GM18505 (cell line): Measurements from ENCODE around the gene SH2D3A.
"Not testable (repeated sequence)": the region's sequence is repeated elsewhere in the genome, so short reads cannot be mapped to it uniquely, and the experiment has no call there.

Source experiments
- ATAC-seq: cut with Tn5 transposase; IDR thresholded peaks from one replicate; pipeline ENCODE4 v1.9.1; 2021; ENCODE audit not compliant: unreplicated experiment
- POLR2A ChIP-seq: IDR thresholded peaks from 4 replicates; pipeline ENCODE4 v1.6.1; 2011; ENCODE audit warnings: borderline replicate concordance; ENCODE audit not compliant: insufficient read depth, insufficient read length; ENCODE audit errors: extremely low read depth

Gene SH2D3A

DNA sequence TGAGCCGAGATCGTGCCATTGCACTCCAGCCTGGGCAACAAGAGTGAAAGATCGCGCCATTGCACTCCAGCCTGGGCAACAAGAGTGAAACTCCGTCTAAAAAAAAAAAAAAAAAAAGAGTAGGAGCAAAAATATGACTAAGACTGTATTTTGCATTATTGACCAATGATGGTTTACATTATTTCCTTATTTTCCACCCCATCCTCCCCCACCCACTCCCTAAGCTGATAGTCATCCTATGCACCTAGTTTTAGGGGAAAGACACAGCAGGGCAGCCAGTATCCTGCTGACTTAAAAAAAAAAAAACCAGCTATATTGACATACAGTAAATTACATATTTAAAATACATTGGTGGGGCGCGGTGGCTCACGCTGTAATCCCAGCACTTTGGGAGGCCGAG lies 30.4 kb upstream of the SH2D3A start:
- no peak for TF ChIP-seq POLR2A
- no peak for ATAC-seq

DNA sequence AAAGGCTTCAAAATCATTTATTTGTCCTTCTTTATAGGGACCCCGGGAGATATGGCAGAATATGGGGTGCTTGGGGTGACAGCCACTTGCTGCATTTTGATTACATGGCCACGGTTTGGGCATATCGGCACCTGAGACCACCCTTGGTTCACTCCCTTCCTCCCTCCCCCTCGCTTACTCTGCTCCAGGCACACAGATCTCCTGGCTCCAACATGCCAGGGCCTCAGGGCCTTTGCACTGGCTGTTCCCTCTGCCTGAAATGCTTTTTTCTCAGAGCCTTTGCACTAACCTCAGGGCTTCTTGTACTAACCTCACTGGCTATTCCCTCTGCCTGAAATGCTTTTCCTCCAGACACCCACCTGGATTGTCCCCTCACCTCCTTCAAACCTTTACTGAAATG lies 29.0 kb upstream of the SH2D3A start:
- ATAC-seq = no peak

DNA sequence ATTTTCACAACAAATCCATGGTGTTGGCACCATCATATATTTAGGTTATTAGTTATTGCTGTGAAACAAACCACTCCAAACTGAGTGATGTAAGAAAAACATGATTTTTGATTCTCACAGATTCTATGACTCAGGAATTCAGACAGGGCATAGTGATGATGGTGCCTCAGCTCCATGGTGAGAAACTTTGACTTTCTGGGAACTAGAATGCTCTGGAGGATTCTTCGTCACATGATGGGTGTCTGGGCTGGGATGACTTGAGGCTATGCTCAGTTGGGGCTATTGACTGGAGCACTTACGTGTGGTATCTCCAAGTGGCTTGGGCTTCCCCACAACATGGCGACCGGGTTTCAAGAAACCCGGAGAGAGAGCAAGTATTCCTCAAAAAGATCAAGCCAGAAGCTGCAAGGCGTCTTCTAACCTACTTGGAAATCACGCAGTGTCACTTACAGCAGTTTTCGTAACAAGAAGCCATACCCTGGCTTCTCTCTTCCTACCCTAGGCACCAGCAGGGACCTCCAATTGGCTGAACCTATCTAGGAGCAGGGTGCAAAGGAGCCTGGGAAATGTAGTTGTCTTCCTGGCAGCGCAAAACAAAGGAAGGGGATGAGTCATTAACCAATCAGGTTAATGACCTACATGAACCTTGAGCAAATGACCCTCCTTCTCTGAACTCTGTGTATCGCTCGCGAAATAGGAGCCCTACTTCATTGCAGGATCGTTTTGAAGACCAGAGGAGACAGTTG lies 27.6 kb upstream of the SH2D3A start:
- no peak for TF ChIP-seq POLR2A
- no peak for ATAC-seq

More for the DNA sequence above, 29.0 kb upstream of the SH2D3A start:
- TF ChIP-seq POLR2A = no peak

- no peak for ATAC-seq
- TF ChIP-seq POLR2A = no peak
These were observed 26.7 kb upstream of the SH2D3A start for GRCh38 chr19:6793973-6794372.

GRCh38 chr19:6793411-6793810 lies 26.2 kb upstream of the SH2D3A start:
- ATAC-seq = no peak
- TF ChIP-seq POLR2A = no peak

- no peak for ATAC-seq
These were observed 24.0 kb upstream of the SH2D3A start for GRCh38 chr19:6791237-6791636.

DNA sequence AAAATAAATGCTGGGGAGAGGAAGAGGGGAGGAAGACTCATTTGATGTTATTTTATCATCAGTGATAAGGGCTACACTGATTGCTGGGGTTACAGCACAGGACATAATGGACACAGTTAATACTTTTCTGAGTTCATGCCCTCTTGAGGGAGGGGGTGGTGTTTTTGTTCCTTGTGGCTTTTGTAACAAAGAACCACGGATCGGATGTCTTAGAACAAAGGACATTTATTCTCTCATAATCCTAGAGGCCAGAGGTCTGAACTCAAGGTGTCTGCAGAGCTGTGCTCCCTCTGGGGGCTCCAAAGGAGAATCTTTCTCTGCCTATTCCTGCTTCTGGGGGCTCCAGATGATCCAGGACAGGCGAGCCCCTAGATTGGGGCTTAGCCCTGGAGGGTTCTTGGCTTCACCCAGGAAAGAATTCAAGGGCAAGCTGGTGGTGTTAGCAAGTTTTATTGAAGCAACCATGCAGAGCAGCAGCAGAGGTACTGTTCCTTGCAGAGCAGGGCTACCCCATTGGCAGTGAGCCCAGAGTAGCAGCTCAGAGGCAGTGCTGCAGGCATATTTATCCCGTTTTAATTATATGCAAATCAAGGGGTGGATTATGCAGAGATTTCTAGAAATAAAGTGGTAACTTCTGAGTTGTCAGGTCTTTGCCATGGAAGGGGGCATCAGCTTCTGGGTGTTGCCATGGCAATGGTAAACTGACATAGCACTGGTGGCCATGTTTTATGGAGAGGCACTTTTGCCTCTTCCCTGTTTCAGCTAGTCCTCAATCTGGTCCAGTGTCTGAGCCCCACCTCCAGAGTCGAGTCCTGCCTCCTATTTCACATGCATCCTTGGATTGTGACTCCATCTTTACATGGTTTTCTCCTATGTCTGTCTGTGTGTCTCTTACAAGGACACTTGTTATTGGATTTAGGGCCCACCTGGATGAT lies 23.2 kb upstream of the SH2D3A start:
- no peak for ATAC-seq
- TF ChIP-seq POLR2A = no peak

More at GRCh38 chr19:6791237-6791636, 24.0 kb upstream of the SH2D3A start:
- TF ChIP-seq POLR2A = no peak

- ATAC-seq = no peak
- TF ChIP-seq POLR2A = no peak
These were observed 21.7 kb upstream of the SH2D3A start for GRCh38 chr19:6788896-6789295.

DNA sequence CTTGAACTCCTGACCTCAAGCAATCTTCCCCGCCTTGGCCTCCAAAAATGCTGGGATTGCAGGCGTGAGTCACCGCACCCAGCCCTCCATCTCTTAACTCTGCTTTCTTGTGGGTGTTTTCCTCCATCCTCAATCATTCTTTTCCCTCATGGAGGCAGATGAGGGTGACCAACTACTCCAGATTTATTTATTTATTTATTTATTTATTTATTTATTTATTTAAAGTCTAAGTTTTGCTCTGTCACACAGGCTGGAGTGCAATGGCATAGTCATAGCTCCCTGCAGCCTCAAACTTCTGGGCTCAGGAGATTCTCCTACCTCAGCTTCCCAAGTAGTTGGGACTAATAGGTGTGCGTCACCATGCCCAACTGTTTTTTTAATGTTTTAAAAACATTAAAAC lies 20.2 kb upstream of the SH2D3A start:
- ATAC-seq = no peak

GRCh38 chr19:6779206-6779605 lies 12.0 kb upstream of the SH2D3A start:
- TF ChIP-seq POLR2A = no peak
- no peak for ATAC-seq

More for the DNA sequence above, 20.2 kb upstream of the SH2D3A start:
- TF ChIP-seq POLR2A = no peak

DNA sequence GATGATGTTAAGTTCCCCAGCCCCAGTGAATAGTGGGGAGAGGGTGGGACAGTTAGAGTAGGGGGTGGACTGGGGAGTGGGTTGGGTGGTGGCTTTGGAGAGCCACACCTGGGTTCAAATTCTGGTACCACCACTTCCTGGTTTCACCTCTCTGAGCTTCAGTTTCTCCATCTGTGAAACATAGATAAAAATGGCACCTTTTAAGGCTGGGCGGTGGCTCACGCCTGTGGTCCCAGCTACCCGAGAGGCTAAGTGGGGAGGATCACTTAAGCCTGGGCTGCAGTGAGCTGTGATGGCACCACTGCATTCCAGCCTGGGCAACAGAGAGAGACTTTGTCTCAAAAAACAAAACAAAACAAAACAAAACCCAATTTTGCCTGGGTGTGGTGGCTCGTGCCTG lies 11.2 kb upstream of the SH2D3A start:
- ATAC-seq = no peak

GRCh38 chr19:6777434-6777833 lies 10.2 kb upstream of the SH2D3A start:
- TF ChIP-seq POLR2A = no peak
- ATAC-seq = no peak

More for the DNA sequence above, 11.2 kb upstream of the SH2D3A start:
- no peak for TF ChIP-seq POLR2A

- no peak for TF ChIP-seq POLR2A
- no peak for ATAC-seq
These were observed 9.8 kb upstream of the SH2D3A start for GRCh38 chr19:6776999-6777398.

DNA sequence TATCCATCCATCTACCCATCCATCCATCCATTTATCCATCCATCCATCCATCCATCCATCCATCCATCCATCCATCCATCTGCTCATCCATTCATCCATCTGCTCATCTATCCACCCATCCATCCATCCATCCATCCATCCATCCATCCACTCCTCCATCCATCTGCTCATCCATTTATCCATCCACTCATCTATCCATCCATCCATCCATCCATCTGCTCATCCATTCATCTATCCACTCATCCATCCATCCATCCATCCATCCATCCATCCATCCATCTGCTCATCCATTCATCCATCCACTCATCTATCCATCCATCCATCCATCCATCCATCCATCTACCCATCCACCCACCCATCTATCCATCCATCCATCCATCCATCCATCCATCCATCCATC lies 8.8 kb upstream of the SH2D3A start:
- not testable (repeated sequence) for ATAC-seq
